GM18861 (cell line): ENCODE measurements around the gene PIEZO2.

Experiments
- ATAC-seq: cut with Tn5 transposase; IDR thresholded peaks from one replicate; pipeline ENCODE4 v1.9.1; 2021; ENCODE audit not compliant: unreplicated experiment

The PIEZO2 gene

GRCh38 chr18:10901329-10901728, 248.0 kb downstream of the PIEZO2 start:
- ATAC-seq, result no peak

GRCh38 chr18:10900435-10900834, 248.9 kb downstream of the PIEZO2 start:
- ATAC-seq, result no peak

DNA sequence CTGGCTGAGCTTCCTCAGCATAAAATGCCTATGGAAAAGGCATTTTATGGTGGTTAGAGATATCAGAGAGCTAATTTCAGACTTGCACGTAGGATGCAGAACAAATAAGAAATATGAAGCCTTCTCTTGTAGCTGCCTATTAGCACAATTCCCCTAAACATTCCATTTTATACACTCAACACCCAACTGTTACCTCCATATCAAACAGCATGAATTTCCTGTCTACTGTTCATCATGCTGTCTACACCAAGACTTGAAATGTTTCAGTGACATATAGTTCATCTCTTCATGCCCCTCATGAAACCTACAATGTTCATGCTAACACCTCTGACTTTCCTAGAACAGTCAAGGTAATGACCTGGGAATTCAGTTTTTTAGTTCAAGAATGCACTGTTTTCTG, 249.9 kb downstream of the PIEZO2 start:
- no peak for ATAC-seq

DNA sequence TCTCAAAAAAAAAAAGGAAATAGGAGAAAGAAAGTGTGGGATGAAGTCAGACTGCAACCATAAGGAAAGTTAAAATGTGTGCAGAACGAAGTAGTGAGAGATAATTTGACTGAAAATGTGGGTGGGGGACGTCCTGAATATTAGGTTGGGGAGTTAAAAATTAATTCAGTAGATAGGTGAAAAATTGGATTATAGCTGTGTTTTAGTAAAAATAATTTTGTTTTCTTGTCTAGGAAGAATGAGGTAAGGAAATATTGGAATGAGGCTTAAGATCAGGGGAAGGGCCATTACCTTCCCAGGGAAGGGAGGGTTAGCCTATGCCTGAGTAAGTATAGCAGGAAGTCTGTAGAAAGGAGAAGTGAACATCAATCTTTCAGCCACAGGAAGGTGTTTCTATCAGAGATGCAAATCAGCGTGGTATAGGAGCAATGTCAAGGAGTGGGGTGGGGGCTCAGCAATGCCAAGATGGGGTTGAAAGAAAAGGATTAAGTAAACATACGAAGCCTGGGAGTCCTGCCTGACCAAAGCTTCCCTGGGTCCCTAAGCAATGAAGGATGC, 250.9 kb downstream of the PIEZO2 start:
- no peak for ATAC-seq

- no peak for ATAC-seq
These were observed 252.5 kb downstream of the PIEZO2 start for GRCh38 chr18:10896851-10897250.

- ATAC-seq, result no peak
These were observed 253.4 kb downstream of the PIEZO2 start for GRCh38 chr18:10895976-10896375.

DNA sequence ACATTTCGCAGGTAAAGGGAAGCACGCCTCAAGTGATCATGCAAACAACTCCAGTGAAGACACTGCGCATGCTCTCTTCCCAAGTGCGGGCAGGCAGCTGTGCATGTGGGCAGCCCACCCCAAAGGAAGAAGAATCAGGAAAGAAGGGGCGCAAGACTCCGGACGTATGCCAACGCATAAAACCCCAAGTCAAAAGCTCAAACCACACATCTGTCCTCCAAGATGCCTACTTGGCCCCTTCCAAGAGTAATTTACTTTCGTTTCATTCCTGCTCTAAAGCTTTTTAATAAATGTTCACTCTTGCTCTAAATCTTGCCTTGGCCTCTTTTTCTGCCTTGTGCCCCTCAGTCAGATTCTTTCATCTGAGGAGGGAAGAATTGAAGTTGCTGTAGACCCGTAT, 254.9 kb downstream of the PIEZO2 start:
- no peak for ATAC-seq

DNA sequence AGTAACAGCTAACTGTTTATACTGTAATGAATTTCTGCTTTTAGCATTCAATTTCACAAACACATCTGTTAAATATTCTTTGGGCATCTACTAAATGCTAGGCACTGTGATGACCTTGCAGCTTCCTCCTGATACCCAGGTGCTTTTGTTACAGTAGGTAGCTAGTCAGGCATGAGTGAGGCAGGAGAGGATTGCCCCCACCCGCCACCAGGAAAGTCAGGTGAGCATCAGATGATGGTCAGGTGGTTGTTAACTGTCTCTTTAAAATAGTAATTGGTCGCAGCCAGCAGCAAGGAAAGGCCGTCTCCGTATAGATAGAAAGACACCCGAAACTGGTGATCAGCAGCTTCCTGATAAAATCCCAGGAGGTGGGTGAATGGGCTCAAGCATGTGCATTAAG, 255.6 kb downstream of the PIEZO2 start:
- ATAC-seq, result no peak

GRCh38 chr18:10893196-10893595, 256.2 kb downstream of the PIEZO2 start:
- no peak for ATAC-seq

DNA sequence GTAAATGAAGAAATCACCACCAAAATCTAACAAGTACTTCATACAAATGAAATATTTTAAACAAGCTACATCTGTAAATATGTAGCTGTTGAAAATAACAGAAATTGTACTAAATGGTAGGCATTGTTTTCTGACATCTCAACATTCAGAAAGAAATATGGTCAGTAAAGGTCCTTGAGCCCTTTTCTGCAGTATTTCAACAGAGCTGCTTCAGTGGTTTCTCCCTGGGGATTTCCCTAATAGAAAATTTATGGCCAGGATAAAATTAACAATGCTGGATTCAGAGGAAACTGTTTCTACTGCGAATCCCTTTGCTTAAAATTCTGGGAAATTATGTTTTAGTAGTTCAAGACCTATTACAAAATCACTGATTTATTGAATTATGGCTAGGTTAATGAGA, 256.6 kb downstream of the PIEZO2 start:
- no peak for ATAC-seq

DNA sequence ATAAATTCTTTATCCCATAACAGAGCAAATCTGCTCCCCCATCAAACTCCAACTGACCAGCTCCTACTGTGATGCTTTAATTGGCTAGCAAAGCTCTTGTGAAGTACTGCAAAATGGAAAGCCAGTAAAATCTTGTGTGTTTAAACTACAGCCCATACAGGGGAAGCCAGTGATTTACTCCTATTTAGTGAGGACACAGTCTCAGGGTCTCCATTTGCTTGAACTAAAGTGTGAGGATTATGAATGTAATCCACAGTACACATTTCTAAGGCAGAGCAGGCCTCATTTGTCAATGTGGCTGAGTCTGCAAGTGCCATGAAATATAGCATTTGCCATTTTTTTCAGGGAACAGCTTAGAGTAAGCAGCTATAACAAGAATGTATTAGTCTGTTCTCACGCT, 259.3 kb downstream of the PIEZO2 start:
- ATAC-seq, result no peak

GRCh38 chr18:10878703-10879102, 270.7 kb downstream of the PIEZO2 start:
- ATAC-seq, result no peak

- no peak for ATAC-seq
These were observed 271.4 kb downstream of the PIEZO2 start for GRCh38 chr18:10877987-10878386.

DNA sequence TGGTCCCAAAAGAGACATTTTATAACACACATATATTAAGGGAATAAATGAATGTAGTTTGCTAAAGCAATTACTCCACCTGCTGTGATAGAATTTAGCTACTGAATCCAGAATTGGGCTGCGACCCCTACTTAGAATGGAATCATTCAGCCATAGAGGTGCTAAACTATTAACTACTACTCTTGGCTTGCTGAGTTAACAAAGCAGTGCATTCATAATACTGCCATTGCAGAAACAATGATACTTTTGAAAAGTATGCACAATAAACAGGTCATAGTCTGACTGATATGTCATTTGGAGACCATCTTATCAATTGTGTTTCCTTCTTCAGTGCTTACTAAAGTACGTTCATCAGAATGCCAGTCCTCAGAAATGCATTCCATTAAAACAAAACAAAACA, 273.6 kb downstream of the PIEZO2 start:
- no peak for ATAC-seq

DNA sequence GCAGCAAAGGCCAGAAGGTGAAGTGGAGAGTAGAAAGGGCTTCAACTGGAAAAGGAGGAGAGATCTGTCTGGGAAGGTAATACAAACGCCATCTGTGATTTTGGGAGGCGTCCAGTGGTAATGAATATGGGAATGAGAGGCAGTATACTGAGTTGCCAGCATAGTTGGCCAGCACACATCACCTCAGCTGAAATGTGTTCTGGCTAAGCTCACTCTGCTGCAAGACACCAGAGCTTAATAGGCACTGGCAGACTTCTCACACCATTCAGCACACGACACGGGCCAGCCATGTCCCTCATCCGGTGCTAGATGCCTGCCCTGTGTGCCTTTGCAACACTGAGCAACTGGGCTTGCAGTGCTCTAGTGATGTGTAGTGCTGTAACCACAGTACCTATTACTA, 277.1 kb downstream of the PIEZO2 start:
- no peak for ATAC-seq

- no peak for ATAC-seq
These were observed 284.6 kb downstream of the PIEZO2 start for GRCh38 chr18:10864722-10865121.

DNA sequence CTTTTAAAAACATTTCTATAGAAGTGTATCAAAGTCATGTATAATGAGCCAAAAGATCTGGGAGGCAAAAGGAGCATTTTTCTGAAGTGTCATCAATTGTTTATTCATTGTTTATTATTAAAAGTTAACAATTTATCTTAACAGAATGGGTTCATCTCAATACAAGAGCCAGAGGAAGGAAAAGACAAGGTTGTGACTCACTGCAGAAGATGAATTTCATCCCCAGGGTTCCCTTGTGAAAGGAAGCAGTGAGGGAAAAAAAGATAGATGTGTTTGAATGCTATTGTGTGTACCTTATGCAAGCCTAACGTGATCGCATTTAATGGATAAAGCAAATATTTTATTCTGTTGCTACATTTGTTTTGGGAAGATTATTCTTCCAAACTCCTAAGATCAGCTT, 286.3 kb downstream of the PIEZO2 start:
- ATAC-seq, result no peak

DNA sequence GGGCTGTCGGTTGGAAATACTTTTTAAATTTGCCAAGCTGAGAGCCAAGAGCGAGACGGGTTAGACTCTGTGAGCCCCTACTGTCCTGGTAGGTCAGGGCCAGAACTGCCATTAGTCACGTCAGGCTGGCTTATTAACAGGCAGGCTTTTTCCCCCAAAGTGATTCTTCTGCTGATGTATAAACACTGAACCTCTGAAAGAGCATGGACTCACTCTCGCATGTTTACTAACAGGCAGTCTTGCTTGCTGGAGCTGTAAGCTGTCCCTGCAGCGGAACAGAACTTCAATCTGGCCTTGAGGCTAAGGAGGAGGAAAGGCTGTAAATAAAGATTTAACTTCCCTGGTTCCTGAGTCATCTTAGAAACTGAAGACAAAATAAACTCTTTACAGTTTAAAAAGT, 288.4 kb downstream of the PIEZO2 start:
- ATAC-seq, result no peak

- no peak for ATAC-seq
These were observed 289.0 kb downstream of the PIEZO2 start for GRCh38 chr18:10860382-10860781.

DNA sequence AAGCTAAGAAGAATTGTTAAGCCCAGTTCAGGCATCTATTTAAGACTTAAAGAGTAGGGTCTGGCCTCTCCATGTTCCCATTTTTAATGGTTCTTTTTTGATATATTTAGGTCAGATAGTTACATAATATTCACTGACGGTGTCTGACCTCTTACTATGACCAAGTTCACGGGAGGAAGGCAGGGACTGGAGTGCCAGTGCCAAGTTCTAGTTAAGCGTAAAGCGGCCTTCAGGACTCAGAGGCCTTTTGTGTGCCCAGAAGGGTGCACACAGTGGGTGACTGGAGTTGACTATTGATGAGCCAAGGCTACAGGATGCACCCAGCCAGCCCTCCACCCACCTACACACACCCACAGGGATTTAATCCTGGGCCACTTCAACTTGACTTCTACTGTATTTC, 290.9 kb downstream of the PIEZO2 start:
- ATAC-seq, result no peak

DNA sequence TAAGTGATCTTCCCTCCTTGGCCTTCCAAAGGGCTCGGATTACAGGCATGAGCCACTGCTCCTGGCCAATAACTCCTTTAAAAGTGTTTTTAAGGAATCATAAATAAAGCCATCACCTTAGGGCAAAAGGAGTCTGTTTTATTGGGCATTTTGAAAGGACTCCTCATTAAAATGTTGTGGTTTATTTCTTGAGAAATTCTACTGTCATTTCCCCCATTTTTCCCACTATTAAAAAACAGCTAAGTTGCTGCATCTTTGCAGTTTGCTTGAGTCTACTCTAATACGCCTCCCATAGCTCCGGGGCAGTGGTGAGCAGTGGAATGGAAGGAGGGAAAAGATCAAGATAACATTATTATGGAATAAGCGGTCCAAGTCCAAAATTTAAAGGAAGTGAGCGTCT, 293.2 kb downstream of the PIEZO2 start:
- no peak for ATAC-seq

DNA sequence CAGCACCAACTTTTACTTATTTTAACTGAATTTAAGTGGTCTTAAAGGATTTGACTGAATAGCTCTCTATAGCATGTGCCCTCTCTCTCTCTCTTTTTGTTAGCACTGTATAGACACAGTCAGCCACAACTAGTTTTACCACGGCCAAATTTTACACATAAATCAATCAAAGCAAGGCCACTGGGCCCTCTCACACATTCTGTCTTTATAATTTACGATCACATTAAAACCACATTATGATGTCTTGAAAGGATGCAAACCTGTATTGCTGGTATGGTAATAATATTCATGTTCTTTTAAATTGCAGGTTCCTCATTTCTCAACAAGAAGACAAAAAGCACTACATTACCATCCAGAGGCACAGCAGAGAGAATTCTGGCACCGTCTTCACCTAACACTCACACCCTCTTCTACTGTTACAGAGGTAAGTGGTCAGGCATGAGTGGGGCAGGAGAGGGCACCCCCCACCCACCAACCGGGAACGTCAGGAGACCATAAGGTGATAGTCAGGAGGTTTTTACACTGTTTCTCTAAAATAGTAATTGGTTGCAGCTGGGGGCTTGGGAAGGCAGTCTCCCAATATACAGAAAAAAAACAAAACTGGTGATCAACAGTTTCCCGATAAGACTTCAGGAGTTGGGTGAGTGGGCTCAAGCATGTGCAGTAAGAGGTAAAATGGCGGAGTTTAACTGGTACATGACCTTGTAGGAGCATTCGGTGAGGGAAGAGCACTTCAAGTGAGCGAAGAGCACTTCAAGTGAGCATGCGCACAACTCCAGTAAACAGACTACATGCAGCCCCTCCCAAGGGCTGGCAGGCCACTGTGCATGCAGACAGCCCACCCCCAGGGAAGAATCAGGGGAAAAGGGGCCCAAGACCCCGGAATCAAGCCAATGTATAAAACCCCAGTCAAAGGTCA, 296.7 kb downstream of the PIEZO2 start:
- ATAC-seq, result no peak
